ENCODE results near the gene DGKH. TPM values are rescaled to one million over a fixed set of nuclear protein-coding genes. Genes with fewer than 3 reads are reported as not detected.

DGKH gene
- total RNA-seq, 2 experiments from 2014 or later: 6.0 TPM

GRCh38 chr13:42168496-42168895 lies 120.0 kb downstream of the DGKH start:
- Mint-ChIP-seq H3K27ac (no peak overlapping the region), H3K9me3 (no peaks in the 10 kb centered on the region), H3K4me1 (ENCODE audit: low read depth) (no peaks in the 10 kb centered on the region), H3K27me3 (no peaks in the 10 kb centered on the region), H3K4me3 (no peak overlapping the region), H3K36me3 (ENCODE audit: low read depth) (peaks cover 42% of the 10 kb centered on the region)
- no peak for ATAC-seq (ENCODE audit: poor library complexity)
- Histone ChIP-seq H3K4me3 (ENCODE audit: low read length) (no peak overlapping the region), H3K9me3 (ENCODE audit: control insufficient read depth in 1 of 2, insufficient read depth in 1 of 2, low read length in 2 of 2) (no peaks in the 10 kb centered on the region), H3K27me3 (ENCODE audit: control insufficient read depth in 1 of 2, insufficient read depth in 2 of 2, low read length in 2 of 2) (no peaks in the 10 kb centered on the region), H3K4me1 (ENCODE audit: insufficient read depth, low read length) (no peaks in the 10 kb centered on the region), H3K27ac (ENCODE audit: low read depth in 1 of 2, low read length in 2 of 2) (no peak overlapping the region), H3K36me3 (ENCODE audit: insufficient read depth, low read length) (peaks cover 12% of the 10 kb centered on the region)
- TF ChIP-seq CTCF (IDR thresholded peaks at IDR 0.05): no peak
- CTCF ChIA-PET: no interaction called here
- POLR2A ChIA-PET: no interaction called here
- no peak for DNase-seq
- intact Hi-C loops (cut with DNase I, micrococcal nuclease): no loop called here

- DNase-seq: no peak
- H3K27me3 ChIP-seq (ENCODE audit: control insufficient read depth in 1 of 2, insufficient read depth in 2 of 2, low read length in 2 of 2): no peaks in the 10 kb centered on the region
- no peak overlapping the region for H3K27ac Mint-ChIP-seq
- H3K4me1 Mint-ChIP-seq (ENCODE audit: low read depth): no peaks in the 10 kb centered on the region
- no peaks in the 10 kb centered on the region for H3K9me3 ChIP-seq (ENCODE audit: control insufficient read depth in 1 of 2, insufficient read depth in 1 of 2, low read length in 2 of 2)
- ChIA-PET CTCF (no interaction called here), POLR2A (no interaction called here)
- no peak overlapping the region for H3K27ac ChIP-seq (ENCODE audit: low read depth in 1 of 2, low read length in 2 of 2)
- intact Hi-C loops (cut with DNase I, micrococcal nuclease): no loop called here
- no peak overlapping the region for H3K4me3 Mint-ChIP-seq
- no peak overlapping the region for H3K4me3 ChIP-seq (ENCODE audit: low read length)
- H3K36me3 Mint-ChIP-seq (ENCODE audit: low read depth): peaks cover 47% of the 10 kb centered on the region
- ATAC-seq (ENCODE audit: poor library complexity): no peak
- no peaks in the 10 kb centered on the region for H3K9me3 Mint-ChIP-seq
- no peaks in the 10 kb centered on the region for H3K4me1 ChIP-seq (ENCODE audit: insufficient read depth, low read length)
- H3K36me3 ChIP-seq (ENCODE audit: insufficient read depth, low read length): peaks cover 14% of the 10 kb centered on the region
- TF ChIP-seq CTCF (IDR thresholded peaks at IDR 0.05): no peak
- no peaks in the 10 kb centered on the region for H3K27me3 Mint-ChIP-seq
Observed at GRCh38 chr13:42170029-42170428, 121.6 kb downstream of the DGKH start.

DNA sequence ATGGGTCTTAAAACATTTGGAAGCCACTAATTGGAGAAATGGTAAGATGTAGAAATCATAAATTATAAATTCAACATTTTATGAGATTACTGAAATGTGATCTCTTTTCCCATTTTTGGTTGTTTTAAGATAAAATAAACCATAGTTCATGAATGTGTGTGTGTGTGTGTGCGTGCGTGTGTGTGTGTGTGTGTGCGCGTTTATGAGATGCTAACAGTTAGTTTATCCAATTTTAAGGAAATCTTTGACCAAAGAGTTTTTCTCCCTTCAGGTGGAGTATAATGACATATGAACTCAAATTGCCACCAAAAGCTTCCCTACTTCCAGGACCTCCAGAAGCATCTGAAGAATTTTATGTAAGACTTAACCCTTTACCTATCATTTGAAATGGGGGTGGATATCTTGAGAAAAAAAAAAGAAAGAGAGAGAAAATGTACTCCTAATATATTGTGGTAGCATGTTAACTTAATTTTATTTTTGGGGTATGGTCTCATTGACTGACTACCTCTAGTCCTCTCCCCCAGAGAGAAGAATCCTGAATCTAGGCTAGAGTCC lies 125.4 kb downstream of the DGKH start:
- Mint-ChIP-seq H3K36me3 (ENCODE audit: low read depth) (peaks cover 33% of the 10 kb centered on the region), H3K4me3 (no peak overlapping the region), H3K27ac (no peak overlapping the region), H3K4me1 (ENCODE audit: low read depth) (peaks cover 12% of the 10 kb centered on the region), H3K27me3 (no peaks in the 10 kb centered on the region), H3K9me3 (no peaks in the 10 kb centered on the region)
- intact Hi-C loops (cut with DNase I, micrococcal nuclease): no loop called here
- Histone ChIP-seq H3K27ac (ENCODE audit: low read depth in 1 of 2, low read length in 2 of 2) (no peak overlapping the region), H3K4me1 (ENCODE audit: insufficient read depth, low read length) (no peaks in the 10 kb centered on the region), H3K27me3 (ENCODE audit: control insufficient read depth in 1 of 2, insufficient read depth in 2 of 2, low read length in 2 of 2) (no peaks in the 10 kb centered on the region), H3K4me3 (ENCODE audit: low read length) (no peak overlapping the region), H3K9me3 (ENCODE audit: control insufficient read depth in 1 of 2, insufficient read depth in 1 of 2, low read length in 2 of 2) (no peaks in the 10 kb centered on the region), H3K36me3 (ENCODE audit: insufficient read depth, low read length) (peaks cover 5% of the 10 kb centered on the region)
- POLR2A ChIA-PET: no interaction called here
- DNase-seq (no peak), ATAC-seq (ENCODE audit: poor library complexity) (no peak)
- no peak for TF ChIP-seq CTCF (IDR thresholded peaks at IDR 0.05)
- CTCF ChIA-PET: no interaction called here
